ENCODE data around the gene COL5A1.
"Not testable (repeated sequence)": the region's sequence is repeated elsewhere in the genome, so short reads cannot be mapped to it uniquely, and the experiment has no call there.

COL5A1 gene

DNA sequence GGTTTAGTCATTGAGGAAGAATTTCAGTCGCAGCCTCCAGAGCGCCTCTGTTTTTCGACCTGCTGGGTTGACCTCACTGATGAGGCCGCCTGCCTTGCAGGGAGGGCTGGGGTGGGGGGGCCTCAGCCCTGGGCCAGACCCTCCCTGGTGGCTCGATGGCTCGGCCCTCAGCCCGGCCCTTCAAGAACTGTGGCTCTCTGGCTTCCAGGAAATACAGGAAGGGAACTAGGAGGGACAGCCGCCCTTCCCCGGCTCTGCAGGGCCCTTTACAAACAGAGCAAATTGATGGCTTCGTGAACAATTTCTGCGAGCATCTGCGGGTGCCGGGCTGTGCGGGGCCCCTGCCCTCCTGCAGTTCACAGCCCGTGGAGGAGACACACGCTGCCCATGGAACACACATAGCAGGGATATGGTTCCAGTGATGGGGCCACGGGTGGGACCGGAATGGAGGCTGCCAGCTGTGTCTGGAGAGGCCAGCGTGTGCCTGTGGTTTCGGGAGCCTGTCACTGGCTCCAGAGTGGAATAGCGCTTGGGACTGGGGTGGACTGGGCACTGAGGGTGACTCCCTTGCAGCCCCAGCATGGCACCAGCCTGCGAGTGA is 39.6 kb downstream of the COL5A1 start:
- peaks cover 5% of the 10 kb centered on the region for H3K4me1 ChIP-seq (ENCODE audit: control insufficient read depth, insufficient read depth, low read length)
- no peak overlapping the region for H3K9ac ChIP-seq (ENCODE audit: low read length)
- H3K36me3 ChIP-seq (ENCODE audit: control insufficient read depth, insufficient read depth, low read length) = no peaks in the 10 kb centered on the region

DNA sequence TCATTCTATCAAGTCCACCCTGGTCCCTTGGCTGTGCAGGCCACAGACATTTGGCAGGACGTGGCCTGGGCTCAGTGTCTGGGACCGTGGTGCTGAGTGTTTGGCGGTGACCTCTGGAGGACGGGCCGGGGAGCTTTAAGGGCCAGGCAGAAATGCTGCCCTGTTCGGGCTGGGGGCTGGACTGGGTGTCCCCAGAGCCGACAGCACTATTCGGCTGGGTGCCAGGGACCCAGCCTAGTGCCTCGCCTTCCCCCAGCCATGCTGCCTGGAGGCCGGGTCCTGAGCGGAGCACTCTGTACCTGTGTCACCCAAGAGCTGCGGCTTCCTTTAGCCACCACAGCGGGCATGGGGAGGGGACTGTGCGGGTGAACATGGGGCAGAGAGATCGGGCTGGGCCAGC is 40.4 kb downstream of the COL5A1 start:
- no peak overlapping the region for H3K9ac ChIP-seq (ENCODE audit: low read length)
- H3K4me1 ChIP-seq (ENCODE audit: control insufficient read depth, insufficient read depth, low read length) = peaks cover 5% of the 10 kb centered on the region
- no peaks in the 10 kb centered on the region for H3K36me3 ChIP-seq (ENCODE audit: control insufficient read depth, insufficient read depth, low read length)
- no peaks in the 10 kb centered on the region for H3K27me3 ChIP-seq (ENCODE audit: control insufficient read depth, insufficient read depth, low read length)
- no peak overlapping the region for H3K4me3 ChIP-seq (ENCODE audit: low read length)
- H3K9me3 ChIP-seq (ENCODE audit: control insufficient read depth, low read length) = no peaks in the 10 kb centered on the region

More for the DNA sequence above, 39.6 kb downstream of the COL5A1 start:
- no peaks in the 10 kb centered on the region for H3K9me3 ChIP-seq (ENCODE audit: control insufficient read depth, low read length)
- no peaks in the 10 kb centered on the region for H3K27me3 ChIP-seq (ENCODE audit: control insufficient read depth, insufficient read depth, low read length)
- no peak overlapping the region for H3K4me3 ChIP-seq (ENCODE audit: low read length)

DNA sequence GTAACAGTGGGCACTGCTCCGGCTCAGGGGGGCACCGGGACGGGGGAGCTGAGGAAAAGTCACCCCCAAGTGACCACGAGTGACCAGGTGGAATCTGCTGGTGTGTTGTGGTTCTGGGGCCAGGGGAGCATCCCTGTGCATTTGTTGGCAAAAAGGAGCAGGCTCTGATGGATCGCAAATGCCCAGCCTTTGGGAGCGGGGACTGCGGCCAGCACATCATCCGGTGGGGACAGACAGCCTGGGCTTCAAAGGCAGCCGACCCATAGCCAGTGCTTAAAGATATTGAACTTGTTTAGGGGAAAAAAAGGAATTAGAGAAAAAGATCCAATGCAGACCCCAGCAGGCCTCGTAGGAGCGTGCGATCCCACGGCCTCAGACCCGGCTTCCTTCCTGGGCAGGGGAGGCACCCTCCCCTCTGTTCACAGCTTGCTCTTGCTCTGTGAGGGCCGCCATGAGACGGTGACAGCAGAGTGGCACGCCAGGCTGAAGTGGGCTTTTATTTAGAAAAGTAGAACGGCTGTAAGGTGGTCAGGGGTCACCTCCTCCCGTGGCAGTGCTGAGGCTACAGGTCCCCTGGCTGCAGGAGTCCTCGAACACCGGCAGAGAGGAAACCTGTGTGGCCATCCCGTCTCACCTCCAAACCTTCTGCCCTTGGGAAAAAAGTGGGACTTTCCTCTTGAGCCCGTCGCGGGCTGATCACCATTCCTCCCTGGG is 41.2 kb downstream of the COL5A1 start:
- H3K4me1 ChIP-seq (ENCODE audit: control insufficient read depth, insufficient read depth, low read length) = peaks cover 5% of the 10 kb centered on the region
- H3K27me3 ChIP-seq (ENCODE audit: control insufficient read depth, insufficient read depth, low read length) = no peaks in the 10 kb centered on the region
- H3K4me3 ChIP-seq (ENCODE audit: low read length) = no peak overlapping the region
- no peaks in the 10 kb centered on the region for H3K9me3 ChIP-seq (ENCODE audit: control insufficient read depth, low read length)
- no peak overlapping the region for H3K9ac ChIP-seq (ENCODE audit: low read length)
- H3K36me3 ChIP-seq (ENCODE audit: control insufficient read depth, insufficient read depth, low read length) = no peaks in the 10 kb centered on the region

DNA sequence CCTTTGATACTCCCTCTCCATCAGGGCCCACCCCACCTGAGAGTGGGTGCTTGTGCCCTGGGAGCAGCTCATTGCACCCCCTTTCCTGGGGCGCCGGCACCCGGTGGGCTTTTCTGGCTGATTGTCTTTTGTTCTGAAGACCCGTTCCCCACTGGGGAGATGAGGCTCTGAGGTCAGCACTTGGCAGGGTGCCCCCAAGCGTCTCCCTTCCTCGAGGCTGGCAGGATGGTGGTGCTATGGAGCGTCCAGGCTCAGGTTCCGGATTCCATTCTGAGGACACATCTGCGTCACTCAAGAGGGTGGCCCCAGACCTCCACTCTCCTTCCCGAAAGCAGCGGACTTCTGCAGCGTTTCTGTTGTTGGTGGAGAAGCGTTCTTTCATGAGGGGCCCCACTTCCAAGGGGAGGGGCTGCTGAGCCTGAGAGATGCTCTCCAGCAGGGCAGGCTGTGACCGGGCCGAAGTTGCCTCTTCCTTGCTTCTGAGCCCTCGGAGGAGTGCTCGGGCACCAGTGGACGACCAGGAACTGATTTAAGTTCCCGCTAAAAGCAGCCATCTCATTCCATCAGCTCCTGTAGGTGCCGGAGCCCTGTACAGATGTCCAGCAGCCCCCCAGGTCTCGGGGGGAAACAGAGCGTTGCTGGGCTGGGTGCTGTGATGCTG is 42.2 kb downstream of the COL5A1 start:
- no peaks in the 10 kb centered on the region for H3K27me3 ChIP-seq (ENCODE audit: control insufficient read depth, insufficient read depth, low read length)
- no peaks in the 10 kb centered on the region for H3K36me3 ChIP-seq (ENCODE audit: control insufficient read depth, insufficient read depth, low read length)
- H3K4me1 ChIP-seq (ENCODE audit: control insufficient read depth, insufficient read depth, low read length) = peaks cover 5% of the 10 kb centered on the region
- H3K9ac ChIP-seq (ENCODE audit: low read length) = no peak overlapping the region
- no peak overlapping the region for H3K4me3 ChIP-seq (ENCODE audit: low read length)
- no peaks in the 10 kb centered on the region for H3K9me3 ChIP-seq (ENCODE audit: control insufficient read depth, low read length)

DNA sequence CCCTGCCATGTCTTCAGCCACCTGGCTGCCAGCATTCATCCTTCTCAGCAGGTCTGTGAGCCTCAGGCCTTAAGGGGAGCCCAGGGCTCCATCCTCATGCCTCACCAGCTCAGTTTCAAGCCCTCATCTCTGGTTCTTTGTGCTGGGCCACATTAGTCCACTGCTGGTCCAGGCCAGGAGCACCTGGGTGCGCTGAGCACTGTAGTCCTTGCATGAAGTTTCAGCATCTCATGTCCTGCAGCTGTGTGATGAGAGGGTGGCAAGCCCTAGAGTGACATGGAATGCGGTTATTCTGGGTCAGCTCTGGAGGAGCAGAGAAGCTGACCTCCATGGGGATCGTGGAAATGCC is 42.7 kb downstream of the COL5A1 start:
- H3K4me3 ChIP-seq (ENCODE audit: low read length) = no peak overlapping the region
- no peak overlapping the region for H3K9ac ChIP-seq (ENCODE audit: low read length)
- H3K9me3 ChIP-seq (ENCODE audit: control insufficient read depth, low read length) = no peaks in the 10 kb centered on the region
- H3K36me3 ChIP-seq (ENCODE audit: control insufficient read depth, insufficient read depth, low read length) = no peaks in the 10 kb centered on the region
- H3K4me1 ChIP-seq (ENCODE audit: control insufficient read depth, insufficient read depth, low read length) = peaks cover 5% of the 10 kb centered on the region
- H3K27me3 ChIP-seq (ENCODE audit: control insufficient read depth, insufficient read depth, low read length) = no peaks in the 10 kb centered on the region

DNA sequence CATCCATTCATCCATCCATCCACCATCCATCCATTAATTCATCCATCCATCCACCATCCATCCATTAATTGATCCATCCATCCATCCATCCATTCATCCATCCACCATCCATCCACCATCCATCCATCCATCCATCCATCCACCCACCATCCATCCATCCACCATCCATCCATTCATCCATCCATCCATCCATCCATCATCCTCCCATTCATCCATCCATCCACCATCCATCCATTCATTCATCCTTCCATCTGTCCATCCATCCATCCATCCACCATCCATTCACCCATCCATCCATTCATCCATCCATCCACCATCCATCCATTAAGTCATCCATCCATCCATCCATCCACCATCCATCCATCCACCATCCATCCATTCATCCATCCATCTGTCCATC is 43.3 kb downstream of the COL5A1 start:
- not testable (repeated sequence) for H3K9ac ChIP-seq (ENCODE audit: low read length); H3K9me3 ChIP-seq (ENCODE audit: control insufficient read depth, low read length); H3K4me3 ChIP-seq (ENCODE audit: low read length); H3K36me3 ChIP-seq (ENCODE audit: control insufficient read depth, insufficient read depth, low read length); H3K27me3 ChIP-seq (ENCODE audit: control insufficient read depth, insufficient read depth, low read length); H3K4me1 ChIP-seq (ENCODE audit: control insufficient read depth, insufficient read depth, low read length)

DNA sequence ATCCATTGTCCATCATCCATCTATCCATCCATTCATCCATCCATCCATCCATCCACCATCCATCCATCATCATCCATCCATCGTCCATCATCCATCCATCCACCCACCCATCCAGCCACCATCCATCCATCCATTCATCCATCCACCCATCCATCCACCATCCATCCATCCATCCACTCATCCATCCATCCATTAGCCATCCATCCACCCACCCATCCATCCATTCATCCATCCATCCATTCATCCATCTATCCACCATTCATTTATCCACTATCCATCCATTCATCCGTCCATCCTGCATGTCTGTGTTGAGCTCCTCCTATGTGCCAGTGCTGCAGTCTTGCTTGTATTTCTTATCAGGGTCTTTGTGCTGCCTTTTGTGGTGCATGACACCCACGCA is 44.2 kb downstream of the COL5A1 start:
- Histone ChIP-seq H3K4me3 (ENCODE audit: low read length) (no peak overlapping the region), H3K36me3 (ENCODE audit: control insufficient read depth, insufficient read depth, low read length) (no peaks in the 10 kb centered on the region), H3K4me1 (ENCODE audit: control insufficient read depth, insufficient read depth, low read length) (peaks cover 5% of the 10 kb centered on the region), H3K27me3 (ENCODE audit: control insufficient read depth, insufficient read depth, low read length) (no peaks in the 10 kb centered on the region), H3K9me3 (ENCODE audit: control insufficient read depth, low read length) (no peaks in the 10 kb centered on the region), H3K9ac (ENCODE audit: low read length) (no peak overlapping the region)

DNA sequence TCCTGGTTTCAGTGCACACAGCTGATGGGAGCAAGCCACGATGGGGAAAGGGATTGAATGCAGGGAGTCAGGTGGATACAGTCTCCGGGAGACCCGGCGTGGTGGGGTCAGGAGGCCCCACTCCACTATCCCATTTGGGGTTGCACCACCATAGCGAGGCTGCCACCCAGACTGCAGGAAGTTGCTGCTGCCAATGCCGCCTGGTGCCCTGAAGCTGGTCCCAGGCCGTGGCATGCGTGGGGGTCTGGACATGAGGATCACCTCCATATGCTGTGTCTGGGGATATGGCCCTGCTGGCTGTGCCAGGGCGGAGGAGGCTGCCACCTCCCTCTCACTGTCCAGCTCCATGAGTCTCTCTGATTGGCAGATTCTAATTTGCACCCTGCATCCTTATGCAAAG is 45.3 kb downstream of the COL5A1 start:
- Histone ChIP-seq H3K36me3 (ENCODE audit: control insufficient read depth, insufficient read depth, low read length) (no peaks in the 10 kb centered on the region), H3K4me3 (ENCODE audit: low read length) (no peak overlapping the region), H3K27me3 (ENCODE audit: control insufficient read depth, insufficient read depth, low read length) (no peaks in the 10 kb centered on the region), H3K9ac (ENCODE audit: low read length) (no peak overlapping the region), H3K4me1 (ENCODE audit: control insufficient read depth, insufficient read depth, low read length) (no peaks in the 10 kb centered on the region), H3K9me3 (ENCODE audit: control insufficient read depth, low read length) (no peaks in the 10 kb centered on the region)

DNA sequence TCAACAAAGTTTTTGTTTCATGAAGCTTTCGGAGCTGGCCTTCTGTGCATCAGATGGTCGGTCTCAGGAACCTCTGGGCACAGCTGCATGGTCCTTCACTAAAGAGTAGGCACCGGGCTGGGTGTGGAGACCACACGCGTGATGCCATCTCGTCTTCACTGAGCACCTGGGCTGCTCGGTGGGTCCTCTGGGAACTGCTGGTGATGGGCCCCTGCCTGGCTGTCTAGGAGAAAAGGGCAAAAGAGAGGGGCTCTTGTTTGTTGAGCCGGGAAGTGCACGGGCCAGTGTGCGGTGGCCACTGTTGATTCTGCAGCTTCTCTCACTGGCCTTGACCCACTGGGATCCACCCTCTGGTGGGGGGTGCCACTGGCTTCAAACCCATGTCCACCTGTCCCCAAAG is 46.0 kb downstream of the COL5A1 start:
- Histone ChIP-seq H3K9me3 (ENCODE audit: control insufficient read depth, low read length) (no peaks in the 10 kb centered on the region), H3K4me1 (ENCODE audit: control insufficient read depth, insufficient read depth, low read length) (no peaks in the 10 kb centered on the region), H3K36me3 (ENCODE audit: control insufficient read depth, insufficient read depth, low read length) (no peaks in the 10 kb centered on the region), H3K4me3 (ENCODE audit: low read length) (no peak overlapping the region), H3K9ac (ENCODE audit: low read length) (no peak overlapping the region), H3K27me3 (ENCODE audit: control insufficient read depth, insufficient read depth, low read length) (no peaks in the 10 kb centered on the region)

DNA sequence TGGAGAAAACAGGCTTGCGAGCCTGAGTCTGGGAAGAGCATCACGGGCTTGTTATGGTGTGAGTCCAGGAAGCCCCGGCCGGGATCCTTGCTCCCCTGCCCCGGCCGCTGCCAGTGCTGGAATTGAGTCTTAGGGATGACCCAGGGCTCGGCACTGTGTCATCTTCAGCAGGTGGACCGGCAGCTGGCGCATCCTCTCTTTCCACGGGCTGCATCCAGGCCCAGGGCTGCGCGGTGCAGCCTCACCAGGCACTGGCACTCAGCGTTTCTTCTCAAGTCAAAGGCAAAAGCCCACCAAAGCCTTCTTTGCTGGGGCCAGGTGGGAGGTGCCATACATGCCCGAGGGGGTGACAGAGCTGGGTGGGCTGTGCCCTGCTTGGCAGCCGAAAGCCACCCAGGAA is 46.6 kb downstream of the COL5A1 start:
- Histone ChIP-seq H3K4me1 (ENCODE audit: control insufficient read depth, insufficient read depth, low read length) (no peaks in the 10 kb centered on the region), H3K4me3 (ENCODE audit: low read length) (no peak overlapping the region)

DNA sequence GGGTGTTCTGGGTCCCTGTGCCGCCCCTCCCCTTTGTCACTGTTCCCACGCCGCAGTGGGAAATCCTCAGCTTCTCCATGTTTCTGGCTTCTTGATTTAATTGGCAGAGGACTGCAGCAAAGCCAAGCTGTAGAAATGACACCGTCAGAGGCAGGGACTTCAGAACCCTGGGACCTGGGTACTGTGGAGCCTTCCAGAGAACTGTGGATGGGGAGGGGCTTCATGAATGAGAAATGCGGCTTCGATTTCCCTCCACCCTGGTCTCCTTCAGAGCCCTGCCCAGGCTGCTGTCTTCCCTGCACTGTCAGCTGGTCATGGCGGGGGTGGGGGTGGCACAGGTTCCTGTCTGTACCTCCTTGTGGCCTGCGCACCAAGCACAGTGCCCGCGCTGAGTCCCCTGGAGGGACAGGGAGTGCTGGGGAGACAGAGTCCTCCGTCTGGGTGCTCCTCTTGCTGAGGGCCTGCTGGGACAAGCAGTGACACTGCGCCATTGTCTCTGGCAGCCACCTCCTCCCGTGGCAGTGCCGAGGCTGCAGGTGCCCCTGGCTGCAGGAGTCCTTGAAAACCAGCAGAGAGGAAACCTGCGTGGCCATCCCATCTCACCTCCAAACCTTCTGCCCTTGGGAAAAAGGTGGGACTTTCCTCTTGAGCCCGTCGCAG is 47.2 kb downstream of the COL5A1 start:
- Histone ChIP-seq H3K9ac (ENCODE audit: low read length) (no peak overlapping the region), H3K4me1 (ENCODE audit: control insufficient read depth, insufficient read depth, low read length) (no peaks in the 10 kb centered on the region), H3K36me3 (ENCODE audit: control insufficient read depth, insufficient read depth, low read length) (no peaks in the 10 kb centered on the region), H3K9me3 (ENCODE audit: control insufficient read depth, low read length) (no peaks in the 10 kb centered on the region), H3K4me3 (ENCODE audit: low read length) (no peak overlapping the region), H3K27me3 (ENCODE audit: control insufficient read depth, insufficient read depth, low read length) (no peaks in the 10 kb centered on the region)

More for the DNA sequence above, 46.6 kb downstream of the COL5A1 start:
- H3K9me3 ChIP-seq (ENCODE audit: control insufficient read depth, low read length) = no peaks in the 10 kb centered on the region
- no peaks in the 10 kb centered on the region for H3K27me3 ChIP-seq (ENCODE audit: control insufficient read depth, insufficient read depth, low read length)
- no peaks in the 10 kb centered on the region for H3K36me3 ChIP-seq (ENCODE audit: control insufficient read depth, insufficient read depth, low read length)
- no peak overlapping the region for H3K9ac ChIP-seq (ENCODE audit: low read length)

Measured in mucosa of stomach (tissue), 1 donor.